NCI-H2107 (cell line): ENCODE data around the gene MAP3K7CL.

Source experiments
- DNase-seq: peaks from one replicate; lab custom pipeline; 2025; lab: John Stamatoyannopoulos, UW

The MAP3K7CL gene, protein sequence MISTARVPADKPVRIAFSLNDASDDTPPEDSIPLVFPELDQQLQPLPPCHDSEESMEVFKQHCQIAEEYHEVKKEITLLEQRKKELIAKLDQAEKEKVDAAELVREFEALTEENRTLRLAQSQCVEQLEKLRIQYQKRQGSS

DNA sequence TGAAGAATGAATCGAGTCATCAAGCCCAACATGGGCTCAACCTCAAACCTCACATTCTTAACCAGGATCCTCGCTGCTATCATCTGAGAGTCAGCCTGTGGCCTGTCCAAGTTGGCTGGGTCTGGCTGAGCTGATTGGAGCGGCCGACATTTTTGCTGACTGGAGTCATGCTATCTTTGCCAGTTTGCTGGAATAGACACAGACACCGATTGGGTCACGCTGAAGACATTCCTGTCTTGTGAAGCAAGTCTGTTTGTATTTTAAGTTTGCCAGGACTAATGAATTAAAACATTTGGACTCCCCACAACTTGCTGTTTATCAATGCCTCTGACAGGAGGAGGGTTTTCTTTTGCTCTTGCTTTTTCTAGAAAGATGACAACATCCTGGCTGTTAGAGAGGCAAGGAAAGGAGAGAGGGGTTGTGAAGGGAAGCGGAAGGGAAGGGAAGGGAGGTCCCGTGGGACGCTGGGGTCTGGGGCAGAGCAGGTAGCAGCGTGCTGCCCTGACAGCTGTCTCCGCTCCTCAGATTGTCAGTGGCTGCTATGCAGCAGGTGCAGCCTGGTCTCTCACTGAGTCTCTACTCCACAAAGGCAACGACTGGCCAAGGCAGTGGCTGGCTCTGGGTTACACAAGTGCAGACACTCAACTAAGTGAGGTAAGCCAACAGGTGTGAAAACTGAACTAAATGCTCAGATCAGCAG, at the start of gene MAP3K7CL:
Gene MAP3K7CL (plus strand): TSS at position 375 of the 700 bp plus-strand sequence. CDS start 2,701 bp downstream, outside the sequence.
- DNase-seq = peak; percentile 50

DNA sequence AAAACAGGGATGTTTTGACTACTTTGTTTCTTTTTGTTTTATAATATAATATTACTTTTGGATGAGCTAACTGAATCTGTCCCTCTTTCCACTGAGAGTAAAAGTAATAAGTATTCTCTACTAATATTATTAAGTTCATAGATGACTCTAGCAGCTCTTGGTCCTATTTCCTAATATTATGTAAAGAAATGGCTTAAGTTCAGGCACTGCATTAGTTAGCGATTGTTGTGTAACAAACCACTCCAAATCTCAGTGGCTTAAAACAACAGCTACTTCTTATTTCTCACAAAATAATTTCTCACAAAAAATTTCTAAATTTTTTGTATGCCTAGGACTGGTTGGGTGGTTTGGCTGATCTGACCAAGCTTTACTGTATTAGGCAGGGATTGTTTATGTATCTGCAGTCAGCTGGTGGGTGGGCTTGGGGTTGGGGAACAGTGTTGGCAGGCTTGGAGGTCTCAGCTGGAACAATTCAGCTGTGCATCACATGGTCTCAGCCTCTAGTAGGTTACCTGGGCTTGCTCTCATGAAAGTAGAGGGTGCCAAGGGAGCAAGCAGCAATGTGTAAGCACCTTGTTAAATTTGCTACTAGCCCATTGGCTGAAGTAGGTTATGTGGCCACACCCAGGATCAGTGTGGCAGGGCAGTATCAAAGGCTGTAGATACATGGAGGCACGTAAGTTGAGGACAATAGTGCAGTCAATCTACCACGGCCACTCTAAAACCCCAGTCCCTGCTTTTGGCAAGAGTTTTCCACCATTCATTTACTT, 48.2 kb upstream of the MAP3K7CL start:
- no peak for DNase-seq

DNA sequence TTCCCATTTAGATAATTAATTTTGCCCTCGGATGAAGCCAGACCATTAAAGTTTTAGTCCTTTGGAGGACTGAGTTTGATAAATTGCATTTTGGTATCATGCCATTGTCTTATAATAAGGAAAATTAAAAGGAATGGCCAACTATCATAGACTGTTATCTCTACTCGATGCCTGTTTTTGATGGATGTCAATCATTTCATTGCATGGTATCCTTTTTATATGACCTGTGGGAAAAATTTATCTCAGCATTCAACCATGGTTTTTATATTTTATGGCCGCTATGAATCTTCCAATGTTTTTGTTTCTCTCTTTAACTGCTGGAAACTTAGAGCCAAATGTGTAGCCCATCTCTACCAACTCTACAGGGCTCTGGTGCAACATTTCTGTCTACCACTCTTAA, 47.1 kb upstream of the MAP3K7CL start:
- no peak for DNase-seq

DNA sequence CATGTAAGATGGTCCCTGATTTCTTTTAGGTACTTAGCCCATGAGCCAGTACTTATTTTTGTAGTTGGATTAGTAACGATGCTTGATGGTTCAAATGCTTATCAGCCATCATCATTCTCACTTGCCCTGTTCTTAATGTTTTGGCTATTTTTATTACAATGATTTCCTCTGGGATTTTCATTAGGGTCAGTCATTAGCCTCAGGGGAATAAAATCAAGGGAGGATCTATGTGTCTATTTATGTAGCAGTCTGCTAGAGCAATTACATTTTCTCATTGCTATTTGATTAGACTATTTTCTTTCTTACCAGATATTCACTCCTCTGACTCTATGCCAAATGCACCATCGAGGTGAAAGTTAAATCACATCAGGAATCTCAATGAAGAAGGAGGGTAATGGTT, 46.1 kb upstream of the MAP3K7CL start:
- DNase-seq = no peak

DNA sequence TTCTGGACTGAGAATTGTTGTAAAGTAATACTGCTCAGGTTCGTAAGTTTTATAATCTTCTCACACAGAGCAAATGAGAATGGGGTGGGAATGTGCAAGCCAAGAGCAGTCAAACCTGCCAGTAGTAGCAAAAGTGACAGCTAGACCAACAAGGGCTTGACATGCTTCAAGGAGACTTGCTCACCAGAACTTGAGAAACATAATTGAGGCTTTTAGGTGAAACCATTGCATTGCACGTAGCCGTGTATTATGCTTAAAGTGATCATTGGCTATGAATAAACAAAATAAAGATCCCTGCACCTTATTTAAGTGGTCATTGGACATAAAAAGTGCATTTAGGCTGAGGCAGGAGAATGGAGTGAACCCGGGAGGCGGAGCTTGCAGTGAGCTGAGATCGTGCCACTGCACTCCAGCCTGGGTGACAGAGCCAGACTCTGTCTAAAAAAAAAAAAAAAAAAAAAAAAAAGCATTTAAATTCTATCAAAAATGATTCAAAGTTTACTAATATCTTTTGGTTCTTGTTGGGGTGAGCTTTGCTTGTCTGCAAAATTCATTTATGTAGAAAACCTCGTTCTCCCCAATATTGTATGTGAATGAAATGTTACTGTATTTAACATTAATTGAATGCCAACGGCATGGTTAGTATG, 45.2 kb upstream of the MAP3K7CL start:
- DNase-seq = no peak

DNA sequence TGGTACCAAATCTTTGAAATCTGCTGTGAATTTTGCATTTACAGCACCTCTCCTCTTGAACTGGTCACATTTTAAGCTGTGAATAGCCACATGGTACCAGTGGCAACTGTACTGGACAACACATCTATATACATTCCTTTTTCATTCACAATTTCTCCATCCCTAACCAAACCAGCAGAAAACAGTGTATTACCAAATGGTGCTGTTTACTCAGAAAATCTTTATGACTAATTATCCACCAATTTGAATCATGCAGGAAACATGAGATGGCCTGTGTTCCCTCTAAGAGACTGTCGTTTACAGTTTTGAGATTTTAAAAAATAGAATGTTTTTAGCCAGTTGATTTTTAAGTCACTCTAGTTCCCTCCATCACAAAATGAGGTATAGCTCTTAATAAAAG, 39.4 kb upstream of the MAP3K7CL start:
- no peak for DNase-seq

DNA sequence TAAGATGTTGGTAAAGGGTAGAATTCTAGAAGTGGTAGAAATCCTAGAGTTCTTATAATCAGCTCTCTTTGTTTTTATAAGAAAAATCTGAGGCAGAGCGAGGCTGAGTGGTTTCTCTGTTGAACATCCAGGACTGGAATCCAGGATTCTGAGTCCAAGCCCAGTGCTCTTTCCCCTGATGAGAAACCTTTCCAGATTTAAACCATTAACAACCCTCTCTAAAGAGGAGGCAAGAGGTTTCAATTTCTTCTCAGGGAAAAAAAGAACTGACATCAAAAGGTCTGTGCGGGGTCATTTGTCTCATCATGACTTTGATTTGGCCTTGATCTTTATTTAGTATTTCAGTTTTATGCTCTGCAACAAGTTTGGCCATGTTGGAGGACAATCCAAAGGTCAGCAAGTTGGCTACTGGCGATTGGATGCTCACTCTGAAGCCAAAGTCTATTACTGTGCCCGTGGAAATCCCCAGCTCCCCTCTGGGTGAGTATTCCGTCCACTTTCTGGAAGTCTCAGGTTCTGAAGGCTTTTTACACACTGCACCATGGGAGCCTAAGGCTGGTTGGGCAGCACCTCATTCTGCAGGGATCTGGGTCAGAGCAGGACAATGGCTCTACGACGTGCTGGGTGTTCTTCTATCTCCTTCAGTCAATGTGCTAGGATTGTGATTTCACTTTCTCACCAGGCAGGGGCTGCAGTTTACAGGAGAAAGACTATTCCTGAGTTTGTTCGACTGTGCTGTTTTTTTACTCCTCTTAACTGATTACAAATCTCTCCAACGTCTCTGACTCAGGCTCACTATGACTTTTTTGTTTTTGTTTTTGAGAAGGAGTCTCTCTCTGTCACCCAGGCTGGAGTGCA, 38.1 kb upstream of the MAP3K7CL start:
- no peak for DNase-seq

DNA sequence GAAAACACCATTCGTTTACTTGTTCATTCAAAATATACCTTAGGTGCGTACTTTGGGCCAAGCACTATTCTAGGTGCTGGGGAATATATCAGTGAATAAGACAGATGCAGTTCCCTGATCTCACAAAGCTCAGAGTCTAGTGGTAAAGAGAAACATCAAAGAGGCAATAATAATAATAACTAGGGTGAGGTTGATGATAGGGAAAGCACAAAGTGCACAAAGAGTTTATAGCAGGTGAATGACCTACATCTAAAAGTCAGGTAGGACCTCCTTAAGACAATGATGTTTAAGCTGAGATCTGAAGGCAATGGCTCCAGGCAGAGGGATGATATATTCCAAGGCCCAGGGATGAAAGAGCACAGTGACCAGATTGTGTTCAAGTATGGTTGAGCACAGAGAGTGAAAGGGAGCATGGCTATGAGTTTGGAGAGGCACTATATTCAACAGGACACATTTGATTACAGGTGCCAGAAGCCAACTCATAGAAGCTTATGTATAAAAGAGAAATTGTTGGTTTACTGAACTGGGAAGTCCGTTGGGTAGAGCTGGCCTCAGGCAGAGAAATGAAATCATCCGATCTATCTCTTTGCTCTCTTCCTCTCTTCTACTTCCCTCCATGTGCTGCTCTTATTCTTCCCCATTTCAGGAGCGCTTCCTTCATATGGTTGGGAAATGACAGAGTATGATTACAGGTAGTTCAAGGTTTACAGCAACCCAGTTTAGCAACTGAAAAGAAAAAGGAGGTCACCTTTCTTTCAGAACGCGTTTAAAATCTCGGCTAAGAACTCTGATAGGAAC, 34.0 kb upstream of the MAP3K7CL start:
- no peak for DNase-seq

DNA sequence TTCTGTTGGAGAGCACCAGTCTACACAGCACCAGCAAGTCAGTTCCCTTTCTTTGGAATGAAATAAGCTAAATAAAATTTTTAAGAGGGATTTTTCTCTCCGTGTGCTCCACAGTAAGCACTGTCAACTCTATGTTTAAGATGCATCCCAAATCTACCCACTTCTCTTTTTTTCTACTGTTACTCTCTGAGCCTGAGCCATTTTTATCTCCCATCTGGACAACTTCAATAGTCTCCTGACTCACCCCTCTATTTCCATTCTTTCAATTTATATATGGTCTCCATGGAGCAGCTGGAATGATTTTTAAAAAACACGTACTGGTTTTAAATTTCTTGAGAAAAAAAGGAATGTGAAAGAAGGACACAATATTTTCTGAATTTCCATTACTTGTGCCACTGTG, 32.3 kb upstream of the MAP3K7CL start:
- DNase-seq = no peak

DNA sequence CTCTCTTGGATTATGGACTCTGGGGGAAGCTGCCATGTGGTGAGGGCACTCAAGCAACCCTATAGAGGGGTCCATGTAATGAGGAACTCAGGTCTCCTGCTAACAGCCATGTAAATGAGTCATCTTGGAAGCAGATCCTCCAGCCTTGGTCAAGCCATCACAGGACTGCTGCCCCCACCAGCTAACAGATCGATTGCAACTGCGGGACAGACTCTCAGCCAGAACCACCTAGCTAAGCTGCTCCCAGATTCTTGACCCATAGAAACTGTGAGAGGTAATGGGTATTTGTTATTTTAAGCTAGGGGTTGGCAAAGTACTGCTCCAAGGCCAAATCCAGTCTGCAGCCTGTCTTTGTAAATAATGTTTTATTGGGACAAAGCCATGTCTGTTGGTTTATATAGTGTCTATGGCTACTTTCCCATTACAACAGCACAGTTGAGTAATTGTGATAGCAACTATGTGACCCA, 27.6 kb upstream of the MAP3K7CL start:
- DNase-seq = no peak

DNA sequence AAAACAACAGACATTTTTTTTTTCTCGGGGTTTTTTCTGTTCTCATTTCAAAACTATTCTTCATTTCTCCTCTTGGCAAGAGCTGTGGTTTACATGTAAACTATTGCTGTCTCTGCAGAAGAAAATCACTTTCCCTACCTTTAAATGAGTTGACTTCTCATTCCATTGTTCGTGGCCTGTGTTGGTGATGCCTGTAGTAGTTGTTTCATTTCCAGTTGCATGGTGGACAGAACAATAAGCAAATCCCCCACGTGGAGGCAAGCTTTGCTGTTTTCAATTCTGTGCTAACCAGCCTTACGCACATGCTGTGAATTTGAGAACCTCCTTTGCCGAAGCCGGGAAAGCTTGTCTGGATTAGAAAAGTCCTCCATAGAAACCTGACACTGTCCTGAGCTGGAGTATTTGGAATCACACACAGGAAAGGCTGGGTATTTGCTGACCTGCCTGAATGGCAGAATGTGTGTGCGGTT, 26.2 kb upstream of the MAP3K7CL start:
- peak; percentile 85 for DNase-seq

DNA sequence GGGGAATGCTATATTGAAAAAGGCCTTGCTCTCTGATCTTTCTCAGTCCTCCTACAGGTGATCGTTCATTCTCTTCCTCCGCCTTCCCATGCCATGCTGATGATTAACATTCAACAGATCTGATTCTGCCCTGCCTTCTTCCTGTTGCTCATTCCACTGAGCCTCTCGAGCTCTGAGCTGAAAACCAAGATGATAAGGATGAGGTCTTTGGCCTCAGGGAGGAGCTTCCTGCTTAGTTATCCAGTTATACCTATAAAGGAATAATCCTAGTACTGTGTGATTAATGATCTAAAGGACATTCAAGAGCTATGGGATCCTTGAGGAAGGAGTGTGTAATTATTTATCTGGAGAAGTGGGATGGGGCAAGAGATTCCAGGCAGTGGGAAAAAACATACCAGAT, 25.2 kb upstream of the MAP3K7CL start:
- no peak for DNase-seq

DNA sequence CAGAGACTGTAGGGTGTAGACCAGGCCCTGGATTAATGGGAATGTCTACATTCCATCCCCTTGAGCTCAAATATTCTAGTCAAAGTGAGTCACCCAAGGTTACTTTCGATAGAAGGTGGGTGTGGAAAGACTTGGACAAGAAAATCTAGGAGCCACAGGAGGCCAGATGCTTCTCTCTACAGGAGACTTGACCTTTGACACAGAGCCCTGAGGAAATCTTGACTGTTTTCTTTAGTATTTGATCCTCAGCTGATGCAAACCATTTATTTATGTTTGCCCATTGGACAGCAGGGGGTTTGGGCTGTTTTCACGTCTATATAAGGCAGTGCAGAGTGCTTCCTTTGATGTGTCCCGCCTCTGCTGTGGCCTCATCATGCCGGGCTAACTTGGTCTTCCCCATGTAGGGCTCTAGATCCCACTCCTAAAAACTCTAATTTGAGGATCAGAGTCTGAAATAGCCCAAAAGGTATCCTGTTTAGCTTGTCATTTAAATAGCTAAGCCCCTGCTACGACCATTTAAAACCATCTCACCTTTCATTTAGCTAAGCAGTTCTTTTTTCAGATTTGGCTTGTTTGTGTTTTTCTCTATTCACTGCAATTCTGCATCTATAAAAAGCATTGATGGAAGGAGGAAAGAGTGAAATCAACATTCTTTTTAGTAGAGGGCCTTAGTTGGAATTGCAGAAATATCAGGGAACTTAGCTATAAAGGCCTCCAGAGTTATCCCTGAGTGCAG, 15.5 kb upstream of the MAP3K7CL start:
- DNase-seq = no peak

DNA sequence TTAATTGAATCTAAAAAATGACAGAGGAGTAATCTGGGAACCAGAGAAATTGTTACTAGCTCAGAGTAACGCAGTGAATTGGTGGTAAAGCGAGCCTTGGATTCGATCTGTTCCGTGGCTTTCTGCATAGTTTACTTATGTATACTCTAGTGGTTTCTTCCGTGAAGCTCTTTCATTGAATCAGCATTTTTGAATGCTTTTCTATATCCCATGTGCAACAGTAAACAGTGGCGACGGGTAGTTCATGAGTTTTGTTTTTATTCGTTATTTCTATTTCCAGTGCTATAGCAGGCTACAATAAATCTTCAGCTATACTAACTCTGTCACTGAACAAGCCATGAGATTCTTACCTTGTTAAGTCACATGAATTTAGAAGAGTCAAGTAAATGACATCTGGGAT, 14.5 kb upstream of the MAP3K7CL start:
- DNase-seq = no peak

DNA sequence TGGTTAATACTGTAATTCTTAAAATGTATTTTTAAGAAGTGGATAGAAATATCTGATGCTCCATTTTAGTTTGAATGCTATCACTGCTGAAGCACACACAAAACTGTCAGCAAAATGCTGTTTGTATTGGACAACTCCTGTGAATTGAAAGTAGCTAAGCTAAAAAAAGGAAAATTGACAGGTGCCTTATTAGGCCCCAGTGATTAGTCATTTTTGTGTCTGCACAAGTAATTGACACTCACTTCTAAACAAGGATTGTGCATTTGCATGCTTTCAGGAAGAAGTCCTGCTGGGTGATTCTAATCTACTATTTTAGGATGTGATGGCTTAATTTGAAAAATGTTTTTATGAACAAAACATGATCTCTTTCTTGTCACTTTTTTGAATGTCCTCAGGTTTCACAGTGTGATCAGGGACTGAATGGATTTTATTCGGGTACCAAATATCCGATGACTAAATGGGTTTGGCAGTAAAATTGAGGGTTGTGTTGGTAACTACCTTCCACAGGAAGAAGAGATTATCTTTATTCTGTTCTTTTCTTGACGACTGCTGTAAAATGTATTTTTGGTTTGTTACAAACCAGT, 13.0 kb upstream of the MAP3K7CL start:
- no peak for DNase-seq

DNA sequence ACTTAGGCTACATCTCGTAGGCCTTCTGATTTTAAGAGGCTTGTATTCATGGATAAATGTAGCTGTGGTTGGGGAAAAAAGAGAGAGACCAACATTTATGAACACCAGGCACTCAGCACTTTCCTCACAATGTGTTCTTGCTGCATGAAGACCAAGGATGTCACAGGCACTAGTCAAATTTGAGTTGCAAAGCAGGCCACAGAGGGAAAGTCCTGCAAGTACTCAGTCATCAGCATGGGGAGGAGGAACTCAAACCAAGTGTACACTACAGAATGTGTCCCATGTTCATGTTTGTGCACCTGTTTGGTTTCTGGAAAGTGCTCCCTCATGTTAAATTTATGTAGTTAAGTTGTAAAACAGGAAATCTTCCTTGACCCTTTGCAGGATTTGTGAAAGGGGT, 8.7 kb upstream of the MAP3K7CL start:
- no peak for DNase-seq

DNA sequence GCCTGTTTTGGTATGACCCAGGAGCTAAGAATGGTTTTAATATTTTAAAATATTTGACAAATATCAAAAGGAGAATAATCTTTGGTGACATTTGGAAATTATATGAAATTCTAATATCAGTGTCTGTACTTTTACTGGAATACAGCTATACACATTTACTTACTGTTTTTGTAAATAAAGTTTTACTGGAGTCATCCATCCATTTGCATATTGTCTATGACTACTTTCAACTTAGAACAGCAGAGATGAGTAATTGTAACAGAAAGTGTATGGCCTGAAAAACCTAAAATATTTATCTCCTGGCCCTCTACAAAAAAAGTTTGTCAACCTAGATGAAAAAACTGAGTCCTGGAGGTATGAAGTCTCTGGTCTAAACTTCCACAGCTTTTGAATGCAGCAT, 5.8 kb upstream of the MAP3K7CL start:
- DNase-seq = no peak

DNA sequence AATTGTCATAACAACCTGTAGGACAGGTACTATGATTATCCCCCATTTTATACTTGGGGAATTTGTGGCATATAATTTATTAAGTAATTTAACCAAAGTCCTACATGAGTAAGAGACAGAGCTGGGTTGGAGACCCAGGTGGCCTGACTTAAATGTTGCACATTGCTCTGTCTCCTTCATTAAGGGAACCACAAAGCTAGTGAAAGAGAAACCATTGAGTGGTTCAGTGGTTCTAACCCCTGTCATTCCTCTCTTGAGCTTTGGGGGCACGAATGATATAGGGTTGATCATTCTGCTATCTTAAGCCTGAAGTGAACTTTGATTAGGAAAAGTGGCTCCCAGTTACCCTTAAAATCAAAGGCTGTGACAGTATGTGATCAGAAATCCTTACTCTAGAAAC, 5.3 kb upstream of the MAP3K7CL start:
- no peak for DNase-seq

DNA sequence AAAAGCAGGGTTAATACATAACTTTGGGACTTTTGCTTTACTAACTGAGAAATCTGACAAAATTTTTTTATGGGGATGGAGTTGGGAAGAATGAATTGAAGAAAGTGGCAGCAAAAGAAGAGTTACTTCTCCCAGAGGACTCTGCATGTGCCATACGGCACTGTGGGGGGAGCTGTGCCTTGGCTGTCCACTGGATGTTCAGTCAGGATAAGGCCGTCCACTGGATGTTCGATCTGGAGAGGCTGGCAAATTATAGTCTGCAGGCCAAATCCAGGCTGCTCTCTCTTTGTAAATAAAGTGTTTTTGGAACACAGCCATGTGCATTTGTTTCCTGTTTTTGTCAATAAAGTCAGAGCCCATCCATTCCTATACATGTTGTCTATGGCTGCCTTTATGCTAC, 4.5 kb upstream of the MAP3K7CL start:
- no peak for DNase-seq

DNA sequence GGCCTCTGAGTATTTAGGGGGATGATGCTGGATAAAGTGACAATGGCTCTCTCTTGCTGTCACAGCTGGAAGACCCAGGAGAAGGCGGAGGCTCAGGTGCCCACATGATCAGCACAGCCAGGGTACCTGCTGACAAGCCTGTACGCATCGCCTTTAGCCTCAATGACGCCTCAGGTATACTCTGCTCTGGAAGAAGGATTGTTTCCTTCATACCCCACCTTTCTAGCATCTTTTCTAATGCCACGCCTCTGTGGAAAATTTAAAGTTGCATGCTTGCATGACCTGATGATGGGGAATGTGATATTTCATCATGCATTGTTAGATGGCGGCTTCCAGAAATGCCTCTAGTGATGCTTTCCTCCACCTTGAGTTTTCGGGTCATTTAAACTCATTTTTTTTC, 2.8 kb downstream of the MAP3K7CL start:
- DNase-seq = no peak
